BJ (cell line): ENCODE measurements around the gene ANKRD12. TPM values are rescaled to one million over a fixed set of nuclear protein-coding genes. Genes with fewer than 3 reads are reported as not detected.

Experiments used
- CTCF ChIA-PET: fragments of 350-600 bp; formaldehyde crosslinking; extraction: SDS; loops from one replicate; lab custom pipeline; 2021; ENCODE audit warnings: antibody characterized with exemption, inconsistent platforms; lab: Yijun Ruan, JAX
- POLR2A ChIA-PET: fragments of 300-600 bp; sonication (Branson Sonifier 250); formaldehyde crosslinking; extraction: SDS; loops from one replicate; lab custom pipeline; 2021; ENCODE audit warnings: antibody characterized with exemption; lab: Charles Lee
- DNase-seq: peaks from one replicate; pipeline ENCODE4 v3.0.0-alpha.2; 2011; ENCODE audit warnings: low read depth
- H3K27me3 ChIP-seq: 2 replicates; pipeline ENCODE4 v1.6.0; 2011; ENCODE audit warnings: low read length; ENCODE audit not compliant: control insufficient read depth, insufficient read depth
- H3K36me3 ChIP-seq: 2 replicates; pipeline ENCODE4 v1.5.1; 2011; ENCODE audit warnings: low read length; ENCODE audit not compliant: control insufficient read depth, insufficient read depth
- H3K4me3 ChIP-seq: 2 replicates; pipeline ENCODE4 v1.5.1; 2011; ENCODE audit warnings: low read depth, mild to moderate bottlenecking, control low read depth, low read length
- polyA plus RNA-seq: library from polyadenylated mRNA; depleted of rRNA; stranded (reverse); fragments of >200 nt; gene quantifications from 2 replicates; pipeline ENCODE4 v1.2.3, GENCODE V29; 2011
- TF ChIP-seq, protein P1 (sequence below): IDR thresholded peaks from 2 replicates; pipeline ENCODE4 v1.5.1; 2011; ENCODE audit warnings: low read depth, mild to moderate bottlenecking, control low read depth, inconsistent platforms, low read length, moderate library complexity; ENCODE audit not compliant: insufficient read depth

Gene ANKRD12
- polyA plus RNA-seq, 1 experiment = 3.0 TPM

GRCh38 chr18:9273221-9273620 lies 136.6 kb downstream of the ANKRD12 start:
- POLR2A ChIA-PET = no interaction called here
- TF ChIP-seq, protein P1, sequence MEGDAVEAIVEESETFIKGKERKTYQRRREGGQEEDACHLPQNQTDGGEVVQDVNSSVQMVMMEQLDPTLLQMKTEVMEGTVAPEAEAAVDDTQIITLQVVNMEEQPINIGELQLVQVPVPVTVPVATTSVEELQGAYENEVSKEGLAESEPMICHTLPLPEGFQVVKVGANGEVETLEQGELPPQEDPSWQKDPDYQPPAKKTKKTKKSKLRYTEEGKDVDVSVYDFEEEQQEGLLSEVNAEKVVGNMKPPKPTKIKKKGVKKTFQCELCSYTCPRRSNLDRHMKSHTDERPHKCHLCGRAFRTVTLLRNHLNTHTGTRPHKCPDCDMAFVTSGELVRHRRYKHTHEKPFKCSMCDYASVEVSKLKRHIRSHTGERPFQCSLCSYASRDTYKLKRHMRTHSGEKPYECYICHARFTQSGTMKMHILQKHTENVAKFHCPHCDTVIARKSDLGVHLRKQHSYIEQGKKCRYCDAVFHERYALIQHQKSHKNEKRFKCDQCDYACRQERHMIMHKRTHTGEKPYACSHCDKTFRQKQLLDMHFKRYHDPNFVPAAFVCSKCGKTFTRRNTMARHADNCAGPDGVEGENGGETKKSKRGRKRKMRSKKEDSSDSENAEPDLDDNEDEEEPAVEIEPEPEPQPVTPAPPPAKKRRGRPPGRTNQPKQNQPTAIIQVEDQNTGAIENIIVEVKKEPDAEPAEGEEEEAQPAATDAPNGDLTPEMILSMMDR = no peak
- H3K4me3 ChIP-seq = no peak overlapping the region
- H3K27me3 ChIP-seq = no peaks in the 10 kb centered on the region
- DNase-seq = no peak
- H3K36me3 ChIP-seq = no peaks in the 10 kb centered on the region
- CTCF ChIA-PET = no interaction called here

DNA sequence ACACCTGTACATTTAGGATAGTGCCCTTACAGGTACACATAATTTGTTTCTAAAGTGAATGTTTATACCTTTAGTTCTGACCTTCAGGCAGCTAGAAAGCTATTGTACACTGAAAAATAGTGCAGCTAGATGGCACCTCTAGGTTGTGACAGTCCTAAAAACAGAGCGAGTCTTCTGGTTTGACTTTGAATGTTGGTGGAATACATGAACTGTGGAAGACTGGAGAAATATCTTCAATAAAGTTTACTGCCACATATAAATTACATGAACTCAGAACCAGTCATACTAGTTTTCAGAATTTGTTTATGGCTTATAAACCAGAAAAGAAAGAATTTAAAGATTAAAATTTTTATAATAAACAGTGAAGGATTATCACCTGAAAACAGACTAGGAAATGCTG lies 139.3 kb downstream of the ANKRD12 start:
- DNase-seq = no peak
- ChIA-PET POLR2A (no interaction called here), CTCF (no interaction called here)
- H3K27me3 ChIP-seq = no peaks in the 10 kb centered on the region
- TF ChIP-seq, protein P1 = no peak
- no peaks in the 10 kb centered on the region; the same call in 1 of the 2 replicates for H3K36me3 ChIP-seq
- no peak overlapping the region for H3K4me3 ChIP-seq

DNA sequence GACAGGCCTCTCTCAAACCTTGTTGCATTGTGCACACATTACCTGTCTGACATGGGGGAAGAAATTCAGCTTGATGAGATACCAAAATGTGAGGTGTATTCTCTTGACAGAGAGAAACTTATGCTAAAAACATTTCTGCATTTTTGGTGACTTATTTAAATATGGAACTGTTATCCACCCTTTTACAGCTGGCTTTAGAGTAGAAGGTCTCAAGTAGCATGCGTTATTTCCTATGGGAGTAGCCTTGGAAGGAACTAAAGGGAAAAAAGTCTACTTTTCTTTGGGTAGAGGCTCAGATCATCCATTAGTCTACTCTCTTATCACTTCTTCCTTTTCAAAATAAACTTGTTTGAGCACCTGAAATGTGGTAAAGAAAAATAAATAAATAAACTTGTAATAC lies 141.4 kb downstream of the ANKRD12 start:
- H3K36me3 ChIP-seq = no peaks in the 10 kb centered on the region; the same call in 1 of the 2 replicates
- ChIA-PET POLR2A (no interaction called here), CTCF (no interaction called here)
- no peak for DNase-seq
- no peaks in the 10 kb centered on the region for H3K27me3 ChIP-seq
- H3K4me3 ChIP-seq = no peak overlapping the region
- TF ChIP-seq, protein P1 = no peak

DNA sequence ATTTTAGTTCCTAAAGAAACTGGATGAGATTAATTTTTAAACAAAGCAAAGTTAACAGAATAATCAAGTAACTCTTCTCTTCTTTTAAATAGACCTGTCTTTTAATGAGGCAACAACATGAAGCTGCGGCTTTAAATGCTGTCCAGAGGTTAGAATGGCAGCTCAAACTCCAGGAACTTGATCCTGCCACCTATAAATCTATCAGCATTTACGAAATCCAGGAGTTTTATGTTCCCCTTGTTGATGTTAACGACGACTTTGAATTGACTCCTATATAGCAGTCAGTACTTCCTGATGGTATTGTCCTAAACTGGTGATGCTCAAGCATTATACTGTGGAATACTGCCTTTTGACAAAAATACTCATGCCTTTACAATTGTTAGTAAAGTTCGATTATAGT lies 144.3 kb downstream of the ANKRD12 start:
- ChIA-PET CTCF (no interaction called here), POLR2A (no interaction called here)
- TF ChIP-seq, protein P1 = no peak

GRCh38 chr18:9281780-9282179 lies 145.2 kb downstream of the ANKRD12 start:
- no peak overlapping the region for H3K4me3 ChIP-seq
- TF ChIP-seq, protein P1 = no peak
- ChIA-PET CTCF (no interaction called here), POLR2A (no interaction called here)
- no peak for DNase-seq
- no peaks in the 10 kb centered on the region for H3K27me3 ChIP-seq
- H3K36me3 ChIP-seq = no peaks in the 10 kb centered on the region; the same call in 1 of the 2 replicates

More for the DNA sequence above, 144.3 kb downstream of the ANKRD12 start:
- H3K36me3 ChIP-seq = no peaks in the 10 kb centered on the region; the same call in 1 of the 2 replicates
- H3K27me3 ChIP-seq = no peaks in the 10 kb centered on the region
- DNase-seq = no peak
- H3K4me3 ChIP-seq = no peak overlapping the region
